Skin of body (tissue), 2 donors: Measurements from ENCODE around the gene PLEKHF1. TPM values are rescaled to one million over a fixed set of nuclear protein-coding genes. Genes with fewer than 3 reads are reported as not detected.

Source experiments
- DNase-seq: peaks from one replicate; lab custom pipeline; 2025; lab: John Stamatoyannopoulos, UW
- total RNA-seq: library from RNA; depleted of rRNA; stranded (reverse); fragments of >200 nt; gene quantifications from one replicate; pipeline ENCODE4 v1.2.3, GENCODE V29; 2014

The PLEKHF1 gene
- total RNA-seq, 1 donor from 2014 or later = 10.7 TPM

- DNase-seq = no peak
Measured at GRCh38 chr19:29724746-29725145, 59.5 kb downstream of the PLEKHF1 start.

Other genes with a start within 250 kb of the PLEKHF1 start
- gene VSTM2B, start 139.5 kb upstream of the PLEKHF1 start, total RNA-seq = not detected
- 30.8 TPM for gene POP4, start 59.2 kb upstream of the PLEKHF1 start, total RNA-seq
- 21.2 TPM for gene C19orf12, start 49.8 kb downstream of the PLEKHF1 start, total RNA-seq
- gene CCNE1, start 146.5 kb downstream of the PLEKHF1 start, total RNA-seq = 5.8 TPM